BE2C (cell line): ENCODE data around the gene PRXL2B. TPM values are rescaled to one million over a fixed set of nuclear protein-coding genes. Genes with fewer than 3 reads are reported as not detected.

ENCODE experiments used
- DNase-seq: peaks from one replicate; pipeline ENCODE4 v3.0.0-alpha.2; 2020
- H3K27me3 ChIP-seq: fragments of 250-450 bp; sonication (Bioruptor Pico); 2 replicates; pipeline ENCODE4 v1.5.1; 2020; ENCODE audit warnings: mild to moderate bottlenecking
- H3K36me3 ChIP-seq: fragments of 250-450 bp; sonication (Bioruptor Pico); 2 replicates; pipeline ENCODE4 v1.5.1; 2020; ENCODE audit warnings: mild to moderate bottlenecking
- H3K4me1 ChIP-seq: fragments of 250-450 bp; sonication (Bioruptor Pico); 2 replicates; pipeline ENCODE4 v1.5.1; 2020
- H3K4me3 ChIP-seq: 2 replicates; pipeline ENCODE4 v1.5.1; 2011; ENCODE audit warnings: low read depth, low read length
- H3K9me3 ChIP-seq: fragments of 250-450 bp; sonication (Bioruptor Pico); 2 replicates; pipeline ENCODE4 v1.5.1; 2020
- polyA plus RNA-seq: library from polyadenylated mRNA; unstranded; fragments of >200 nt; gene quantifications from one replicate; pipeline ENCODE4 v1.2.1, GENCODE V29; 2012; ENCODE audit warnings: low read depth, missing spikeins; ENCODE audit not compliant: insufficient read length, insufficient read depth
- TF ChIP-seq, protein P1 (sequence below): IDR thresholded peaks from 2 replicates; pipeline ENCODE4 v1.5.1; 2012; ENCODE audit warnings: mild to moderate bottlenecking, low read depth, low read length

PRXL2B gene, protein sequence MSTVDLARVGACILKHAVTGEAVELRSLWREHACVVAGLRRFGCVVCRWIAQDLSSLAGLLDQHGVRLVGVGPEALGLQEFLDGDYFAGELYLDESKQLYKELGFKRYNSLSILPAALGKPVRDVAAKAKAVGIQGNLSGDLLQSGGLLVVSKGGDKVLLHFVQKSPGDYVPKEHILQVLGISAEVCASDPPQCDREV
- polyA plus RNA-seq, result 128 TPM

DNA sequence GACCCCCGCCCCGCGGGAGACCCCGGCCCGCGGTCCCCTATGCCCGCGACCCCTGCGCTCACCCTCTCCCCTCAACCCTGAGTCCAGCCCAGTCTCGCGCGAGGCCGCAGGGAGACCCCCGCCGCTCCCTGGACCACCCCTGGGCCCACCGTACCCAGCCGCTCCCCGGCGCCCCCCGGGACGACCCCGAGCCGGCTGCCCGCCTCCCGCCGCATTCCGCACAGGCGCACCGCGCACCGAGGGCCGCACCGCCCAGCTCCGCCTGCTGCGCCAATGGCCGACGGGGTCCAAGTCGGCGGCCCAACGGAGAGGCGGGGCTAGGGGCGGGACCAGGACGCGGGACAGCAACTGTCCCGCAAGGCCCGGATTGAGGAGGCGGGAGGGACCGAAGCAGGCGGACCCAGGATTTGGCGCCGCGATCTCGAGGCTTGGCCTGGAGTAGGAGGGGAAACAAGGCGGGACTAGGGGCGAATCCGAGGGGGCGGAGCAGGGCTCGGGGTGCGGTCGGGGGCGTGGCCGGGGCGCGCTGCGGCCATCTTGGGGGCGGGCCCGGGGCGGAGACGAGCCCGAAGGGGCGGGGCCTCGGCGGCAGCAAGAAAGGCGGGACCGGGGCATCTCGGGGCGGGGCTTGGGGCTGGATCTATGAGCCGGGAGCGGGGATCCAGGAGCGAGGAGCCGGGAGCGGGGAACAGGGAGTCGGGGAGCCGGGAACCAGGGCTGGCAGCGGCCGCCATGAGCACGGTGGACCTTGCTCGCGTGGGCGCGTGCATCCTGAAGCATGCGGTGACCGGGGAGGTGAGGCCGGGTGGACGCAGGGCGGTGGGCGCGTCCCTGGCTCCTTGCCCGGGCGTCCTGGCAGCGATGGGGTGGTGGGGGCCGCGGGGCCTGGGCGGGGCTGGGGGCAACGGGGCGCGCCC, at the start of gene PRXL2B:
Gene PRXL2B, plus strand, starts transcription at position 624 of the 917 bp plus-strand sequence. Its CDS starts 109 bp downstream, at position 733.
- Histone ChIP-seq H3K27me3 (no peaks in the 10 kb centered on the region), H3K4me1 (peaks cover 6% of the 10 kb centered on the region), H3K9me3 (no peaks in the 10 kb centered on the region), H3K36me3 (no peaks in the 10 kb centered on the region), H3K4me3 (peak within 1 kb of the TSS; percentile 64)
- TF ChIP-seq, protein P1, sequence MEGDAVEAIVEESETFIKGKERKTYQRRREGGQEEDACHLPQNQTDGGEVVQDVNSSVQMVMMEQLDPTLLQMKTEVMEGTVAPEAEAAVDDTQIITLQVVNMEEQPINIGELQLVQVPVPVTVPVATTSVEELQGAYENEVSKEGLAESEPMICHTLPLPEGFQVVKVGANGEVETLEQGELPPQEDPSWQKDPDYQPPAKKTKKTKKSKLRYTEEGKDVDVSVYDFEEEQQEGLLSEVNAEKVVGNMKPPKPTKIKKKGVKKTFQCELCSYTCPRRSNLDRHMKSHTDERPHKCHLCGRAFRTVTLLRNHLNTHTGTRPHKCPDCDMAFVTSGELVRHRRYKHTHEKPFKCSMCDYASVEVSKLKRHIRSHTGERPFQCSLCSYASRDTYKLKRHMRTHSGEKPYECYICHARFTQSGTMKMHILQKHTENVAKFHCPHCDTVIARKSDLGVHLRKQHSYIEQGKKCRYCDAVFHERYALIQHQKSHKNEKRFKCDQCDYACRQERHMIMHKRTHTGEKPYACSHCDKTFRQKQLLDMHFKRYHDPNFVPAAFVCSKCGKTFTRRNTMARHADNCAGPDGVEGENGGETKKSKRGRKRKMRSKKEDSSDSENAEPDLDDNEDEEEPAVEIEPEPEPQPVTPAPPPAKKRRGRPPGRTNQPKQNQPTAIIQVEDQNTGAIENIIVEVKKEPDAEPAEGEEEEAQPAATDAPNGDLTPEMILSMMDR, result no peak
- peak; percentile 96 for DNase-seq

DNA sequence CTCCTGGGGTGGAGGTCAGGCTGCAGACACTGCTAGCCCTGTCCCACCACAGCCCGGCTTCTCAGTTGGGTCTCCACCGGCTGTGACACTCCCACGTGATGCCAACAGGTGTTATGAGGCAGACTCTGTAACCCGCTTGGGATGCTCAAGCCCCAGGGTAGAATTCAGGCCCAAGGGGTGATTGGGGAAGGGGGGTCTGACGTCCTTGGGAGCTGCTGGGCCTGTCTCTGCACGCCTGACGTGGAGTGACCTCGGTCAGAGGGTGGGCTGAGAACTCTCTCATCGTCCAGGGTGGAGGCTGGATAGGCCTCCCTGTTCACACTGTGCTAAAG, 48.8 kb upstream of the PRXL2B start:
- peaks cover 3% of the 10 kb centered on the region for H3K4me1 ChIP-seq
- no peak for DNase-seq
- TF ChIP-seq, protein P1, result no peak
- no peak overlapping the region for H3K4me3 ChIP-seq
- no peaks in the 10 kb centered on the region for H3K36me3 ChIP-seq
- no peaks in the 10 kb centered on the region for H3K27me3 ChIP-seq
- no peaks in the 10 kb centered on the region for H3K9me3 ChIP-seq

DNA sequence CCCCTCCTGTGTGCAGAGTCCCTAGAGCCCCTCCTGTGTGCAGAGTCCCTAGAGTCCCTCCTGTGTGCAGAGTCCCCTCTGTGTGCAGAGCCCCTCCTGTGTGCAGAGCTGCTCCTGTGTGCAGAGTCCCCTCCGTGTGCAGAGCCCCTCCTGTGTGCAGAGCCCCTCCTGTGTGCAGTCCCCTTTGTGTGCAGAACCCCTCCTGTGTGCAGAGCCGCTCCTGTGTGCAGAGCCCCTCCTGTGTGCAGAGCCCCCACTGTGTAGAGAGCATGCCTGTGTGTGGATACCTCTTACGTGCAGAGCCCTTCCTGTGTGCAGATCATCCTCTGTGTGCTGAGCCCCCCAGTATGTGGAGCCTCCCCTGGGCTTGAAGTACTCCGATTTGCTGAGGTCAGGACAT, 48.2 kb upstream of the PRXL2B start:
- DNase-seq, result no peak
- TF ChIP-seq, protein P1, result no peak
- H3K9me3 ChIP-seq, result no peaks in the 10 kb centered on the region
- no peaks in the 10 kb centered on the region for H3K27me3 ChIP-seq
- no peak overlapping the region for H3K4me3 ChIP-seq
- peaks cover 9% of the 10 kb centered on the region for H3K4me1 ChIP-seq
- H3K36me3 ChIP-seq, result no peaks in the 10 kb centered on the region

DNA sequence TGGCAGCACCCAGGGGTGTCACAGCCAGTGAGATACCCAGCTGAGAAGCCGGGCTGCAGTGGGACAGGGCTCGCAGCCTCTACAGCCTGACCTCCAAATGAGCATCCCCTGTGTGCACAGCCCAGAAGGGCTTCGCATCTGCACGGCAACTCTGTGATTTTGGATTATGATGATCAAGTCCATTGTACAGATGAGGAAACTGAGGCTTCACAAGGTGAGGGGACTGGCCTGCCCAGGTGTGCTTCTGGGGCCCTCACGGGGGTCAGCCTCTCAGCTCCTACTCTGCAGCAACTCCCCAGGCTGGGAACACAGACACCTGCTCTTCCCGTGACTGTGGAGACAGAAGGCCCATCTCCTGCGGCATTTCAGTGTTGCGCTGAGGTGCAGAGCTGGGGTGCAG, 47.7 kb upstream of the PRXL2B start:
- DNase-seq, result no peak
- no peaks in the 10 kb centered on the region for H3K27me3 ChIP-seq
- no peak overlapping the region for H3K4me3 ChIP-seq
- H3K4me1 ChIP-seq, result peaks cover 10% of the 10 kb centered on the region
- no peaks in the 10 kb centered on the region for H3K36me3 ChIP-seq
- H3K9me3 ChIP-seq, result no peaks in the 10 kb centered on the region
- TF ChIP-seq, protein P1, result no peak

DNA sequence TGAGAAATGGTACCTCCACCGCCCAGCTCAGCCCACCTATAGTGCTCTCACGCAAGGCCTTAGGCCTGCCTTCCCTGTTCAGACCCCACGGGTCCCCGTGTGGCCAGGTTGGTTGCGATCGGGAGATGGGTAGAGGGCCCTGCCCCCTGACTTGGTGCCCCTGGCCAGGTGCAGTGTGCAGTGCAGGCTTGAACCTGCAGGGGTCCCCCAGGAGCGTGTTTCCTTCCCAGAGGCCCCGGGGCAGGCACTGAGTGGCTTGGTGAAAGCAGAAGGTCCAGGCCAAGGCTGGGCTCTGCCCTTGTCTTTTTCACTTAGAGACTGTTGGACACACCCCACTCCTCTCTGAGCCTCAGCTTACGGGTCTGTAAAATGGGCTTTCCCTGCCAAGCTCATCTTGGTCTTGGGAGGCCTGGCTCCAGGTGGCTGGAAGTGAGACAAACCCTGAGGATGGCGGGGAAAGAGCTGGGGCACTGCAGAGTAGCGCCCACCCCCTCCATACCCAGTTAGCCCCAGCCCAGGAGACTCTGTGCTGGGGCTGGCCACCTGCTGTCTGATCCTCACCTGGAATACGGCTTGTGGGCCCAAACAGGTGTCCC, 47.2 kb upstream of the PRXL2B start:
- no peaks in the 10 kb centered on the region for H3K9me3 ChIP-seq
- TF ChIP-seq, protein P1, result no peak
- H3K4me1 ChIP-seq, result peaks cover 16% of the 10 kb centered on the region
- no peaks in the 10 kb centered on the region for H3K27me3 ChIP-seq
- H3K4me3 ChIP-seq, result no peak overlapping the region
- H3K36me3 ChIP-seq, result no peaks in the 10 kb centered on the region
- no peak for DNase-seq
